Medulla oblongata (tissue), 1 donor: ENCODE measurements around the gene ATF6.
A peak's percentile ranks its signal among the peaks of the same experiment; 100 is the strongest.

Experiments
- DNase-seq: peaks from one replicate; pipeline ENCODE4 v3.0.0-alpha.2; 2015; ENCODE audit errors: extremely low spot score

Gene ATF6

DNA sequence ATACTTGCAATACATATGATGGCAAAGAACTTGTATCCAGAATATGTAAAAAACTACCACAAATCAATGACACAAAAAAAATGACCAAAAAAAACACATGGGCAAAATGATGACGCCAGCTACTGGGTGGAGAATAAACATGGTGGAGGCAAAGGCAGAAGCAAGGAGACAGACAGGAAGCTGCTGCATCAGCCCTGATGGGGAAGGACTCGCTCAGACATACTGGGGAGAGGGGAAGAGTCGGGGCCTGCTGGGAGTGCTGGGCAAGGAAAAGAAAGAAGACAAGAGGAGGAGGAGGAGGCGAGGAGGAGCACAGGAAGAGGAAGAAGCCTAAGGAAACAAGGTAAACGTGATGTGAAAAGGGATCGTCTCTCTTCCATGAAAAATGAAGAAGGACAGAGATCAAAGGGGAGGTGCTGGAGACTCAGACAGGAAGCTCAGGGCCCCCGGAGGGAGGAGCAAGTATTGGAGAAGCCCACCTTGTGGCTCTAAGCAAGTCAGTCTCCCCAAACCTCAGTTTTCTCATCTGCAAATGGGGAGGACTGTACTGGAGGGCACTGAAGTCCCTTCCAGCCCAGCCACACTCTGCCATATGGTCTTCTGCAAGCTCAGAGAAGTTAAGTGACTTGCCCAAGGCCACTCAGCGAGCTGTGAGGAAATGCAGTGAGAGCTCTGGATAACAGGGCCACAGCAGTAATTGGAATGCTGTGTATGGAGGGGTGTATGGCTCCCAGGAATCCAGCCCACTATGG is 233.4 kb downstream of the ATF6 start:
- no peak for DNase-seq

DNA sequence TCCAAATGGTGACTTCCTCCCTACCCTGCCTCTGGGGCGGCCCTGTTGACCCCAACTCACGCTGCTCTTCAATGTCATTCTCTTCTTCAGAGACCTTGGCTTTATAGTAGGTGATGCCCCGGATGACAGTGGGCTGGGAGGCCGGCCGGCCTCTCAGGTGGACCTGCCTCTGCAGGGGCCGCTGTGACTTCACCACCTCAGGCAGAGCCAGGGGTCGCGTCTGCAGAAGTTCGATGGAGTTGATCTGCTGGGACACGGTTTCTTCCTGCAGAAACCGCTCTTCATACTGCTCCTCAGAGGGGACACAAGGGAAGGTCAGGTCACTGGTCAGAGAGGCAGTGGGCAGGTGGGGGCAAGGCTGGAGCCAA is 233.9 kb downstream of the ATF6 start:
- DNase-seq: no peak

DNA sequence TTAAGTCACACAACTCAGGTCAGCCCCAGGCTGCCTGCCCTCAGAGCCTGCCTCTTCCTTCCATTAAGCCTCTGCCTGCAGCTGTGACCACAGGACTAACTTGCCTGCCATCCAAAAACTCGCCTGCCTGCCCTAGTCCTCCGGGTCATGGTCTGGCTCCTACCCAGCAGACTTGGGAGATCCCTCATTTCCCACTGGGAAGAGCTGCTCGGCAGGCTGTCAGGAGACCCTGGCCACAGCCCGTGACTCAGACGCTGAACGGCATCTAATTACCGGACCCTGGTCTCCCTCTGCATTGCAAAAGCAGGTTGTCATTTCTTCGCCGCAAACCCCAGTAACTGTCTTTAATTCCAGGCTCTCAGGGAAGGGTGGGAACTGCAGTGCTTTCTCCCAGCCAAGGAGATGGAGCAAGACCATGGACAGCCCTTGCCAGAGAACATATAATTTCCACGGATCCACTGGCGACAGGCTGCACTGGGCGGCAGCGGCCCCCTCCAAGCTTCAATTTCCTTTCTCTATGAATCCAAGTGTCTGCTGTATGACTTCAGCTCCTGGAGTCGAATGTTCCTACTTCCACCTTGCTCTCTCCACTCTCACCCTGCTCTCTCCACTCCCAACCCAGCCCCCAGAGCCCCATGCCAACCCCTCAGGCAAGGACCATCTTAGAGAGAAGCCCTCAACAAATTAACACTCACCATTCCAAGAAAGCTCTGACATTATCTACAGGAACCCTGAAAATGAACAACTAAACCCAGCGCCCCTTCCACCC is 237.1 kb downstream of the ATF6 start:
- no peak for DNase-seq

DNA sequence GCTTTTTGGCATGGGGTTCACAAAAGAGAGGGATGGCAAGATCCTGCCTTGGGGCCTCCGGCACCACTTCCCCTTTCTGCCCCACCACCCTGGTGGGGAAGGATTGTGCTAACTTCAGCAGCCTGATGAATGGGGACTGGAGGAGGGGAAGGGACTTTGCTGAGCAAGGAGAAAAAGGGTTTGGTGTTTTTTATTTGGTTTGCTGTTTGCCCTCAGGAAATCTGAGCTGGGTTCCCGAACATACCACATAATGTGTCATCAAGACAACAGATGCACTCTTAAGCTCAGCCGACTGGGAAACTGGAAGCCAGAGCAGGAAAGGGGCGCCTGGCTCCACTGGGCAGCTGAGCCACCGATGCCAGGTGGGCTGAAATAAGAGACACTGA is 237.7 kb downstream of the ATF6 start:
- DNase-seq: peak; percentile 83

DNA sequence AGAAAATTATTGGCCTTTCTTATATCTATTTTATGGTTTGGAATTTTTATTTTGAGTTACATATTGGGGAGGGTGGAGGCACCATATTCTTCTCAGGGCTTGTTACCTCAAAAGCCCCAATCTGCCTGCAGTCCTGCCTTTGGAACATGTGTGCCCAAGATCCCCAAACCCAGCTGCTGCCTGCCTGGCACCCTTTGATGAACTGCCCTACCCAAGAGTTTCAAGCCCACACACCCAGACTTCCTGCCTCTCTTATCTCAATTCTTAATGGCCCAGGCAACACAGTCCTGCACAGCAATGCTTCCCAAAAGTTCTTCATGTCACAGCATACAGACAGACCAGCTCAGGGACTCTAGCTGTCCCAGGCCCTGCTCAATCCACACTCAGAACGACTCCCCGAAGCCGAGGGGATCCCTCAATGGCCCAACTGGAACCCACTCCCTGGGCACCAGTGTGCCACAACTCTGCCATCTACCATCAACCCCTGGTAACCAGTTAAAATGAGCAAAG is 238.4 kb downstream of the ATF6 start:
- no peak for DNase-seq

DNA sequence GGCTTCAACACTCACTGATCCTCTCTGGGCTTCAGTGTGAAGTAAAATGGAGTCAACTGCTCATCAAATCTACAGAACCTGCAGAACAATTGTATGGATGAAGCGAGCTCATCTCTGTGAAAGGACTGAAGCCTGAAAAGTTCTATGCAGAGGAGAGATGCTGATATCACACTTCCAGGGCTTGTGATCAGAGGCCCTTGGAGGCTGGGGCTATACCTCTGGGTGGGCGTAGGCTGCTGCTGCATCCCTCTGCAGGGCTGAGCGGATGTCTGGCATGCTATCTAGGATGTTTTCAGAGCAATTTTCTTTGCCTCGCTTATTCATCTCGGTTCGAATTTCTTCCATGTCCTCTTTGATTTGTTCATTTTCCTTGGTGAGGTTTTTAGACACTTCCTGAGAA is 240.0 kb downstream of the ATF6 start:
- no peak for DNase-seq

DNA sequence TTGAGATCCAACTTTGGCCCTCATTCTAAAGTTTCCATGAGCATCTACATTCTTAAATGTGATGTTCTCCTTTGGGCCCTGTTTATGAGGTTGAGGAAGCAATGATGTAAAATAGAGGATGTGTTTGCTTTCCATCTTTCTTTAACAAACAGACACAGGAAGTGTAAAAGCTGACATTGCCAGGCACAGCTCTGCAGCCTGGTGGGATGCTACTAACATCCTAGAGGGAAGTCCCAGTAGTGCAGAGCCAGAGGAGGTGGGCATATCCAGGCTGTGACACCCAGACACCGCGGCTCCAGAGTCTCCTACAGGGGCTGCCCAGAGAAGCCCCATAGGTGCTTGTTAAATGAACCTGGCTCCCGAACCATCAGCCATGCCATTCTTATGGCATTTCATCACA is 241.3 kb downstream of the ATF6 start:
- no peak for DNase-seq

DNA sequence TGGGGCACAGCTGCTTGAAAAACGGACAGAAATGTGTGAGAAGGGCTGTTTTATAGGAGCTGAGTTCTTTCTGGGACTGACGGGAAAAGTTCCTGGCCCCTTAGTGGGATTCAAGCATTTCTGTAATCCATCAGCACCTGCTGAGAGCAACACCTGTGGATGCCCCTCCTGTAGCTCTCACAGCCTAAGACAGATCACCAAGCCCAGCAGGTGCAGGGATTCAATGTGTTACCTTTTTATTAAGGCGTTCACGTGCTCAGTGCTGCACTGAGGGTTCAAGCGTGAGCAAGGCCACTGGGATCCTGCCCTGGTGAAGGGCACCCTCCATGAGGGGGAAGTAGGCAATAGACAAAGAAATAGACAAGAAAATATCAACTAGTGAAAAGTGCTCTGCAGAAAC is 242.7 kb downstream of the ATF6 start:
- no peak for DNase-seq

DNA sequence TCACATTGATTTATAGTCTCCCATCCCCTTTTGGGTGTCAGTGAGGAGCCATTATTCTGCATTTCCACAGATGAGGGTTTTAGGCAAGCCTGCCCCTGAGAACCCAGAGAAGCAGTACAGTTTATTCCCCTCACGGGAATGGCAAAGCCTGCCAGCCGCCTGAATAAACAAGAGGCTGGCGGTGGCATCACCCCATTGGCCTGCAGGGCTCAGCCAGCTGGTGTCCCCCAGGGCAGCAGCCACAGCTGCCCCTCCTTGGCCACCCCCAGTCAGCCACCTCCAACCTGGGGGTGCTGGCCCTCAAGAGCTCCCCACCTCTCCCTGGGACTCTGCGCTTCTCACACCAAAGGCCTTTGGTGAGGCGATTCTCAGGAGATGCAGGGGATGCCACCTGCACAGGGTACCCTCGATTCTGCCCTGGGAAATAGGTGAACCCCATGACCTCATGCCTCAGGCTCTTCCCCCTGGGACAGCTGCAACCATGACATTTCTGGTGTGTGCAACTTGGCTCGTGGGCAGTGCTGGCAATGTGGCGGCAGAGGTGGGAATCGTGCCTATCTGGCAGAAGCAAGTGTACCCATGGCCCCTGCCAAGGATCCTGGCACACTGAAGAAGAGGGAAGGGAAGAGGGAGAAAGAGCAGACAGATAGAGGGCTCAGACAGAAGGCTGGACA is 243.5 kb downstream of the ATF6 start:
- no peak for DNase-seq

DNA sequence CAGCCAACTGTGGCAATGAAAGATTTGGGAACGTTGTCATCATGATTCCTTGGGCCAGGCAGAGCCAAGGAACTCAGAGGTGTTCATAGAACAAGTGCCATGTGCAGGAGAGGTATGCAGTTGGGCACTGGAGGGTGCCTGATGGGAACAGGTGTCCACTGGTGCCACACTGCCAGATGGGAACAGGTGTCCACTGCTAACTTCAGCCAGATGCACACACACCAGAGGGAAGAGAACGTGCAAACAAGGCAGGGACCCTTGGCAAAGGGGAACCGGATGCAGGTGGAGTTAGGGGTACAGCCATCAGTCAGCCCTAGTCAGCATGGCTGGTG is 244.0 kb downstream of the ATF6 start:
- no peak for DNase-seq

DNA sequence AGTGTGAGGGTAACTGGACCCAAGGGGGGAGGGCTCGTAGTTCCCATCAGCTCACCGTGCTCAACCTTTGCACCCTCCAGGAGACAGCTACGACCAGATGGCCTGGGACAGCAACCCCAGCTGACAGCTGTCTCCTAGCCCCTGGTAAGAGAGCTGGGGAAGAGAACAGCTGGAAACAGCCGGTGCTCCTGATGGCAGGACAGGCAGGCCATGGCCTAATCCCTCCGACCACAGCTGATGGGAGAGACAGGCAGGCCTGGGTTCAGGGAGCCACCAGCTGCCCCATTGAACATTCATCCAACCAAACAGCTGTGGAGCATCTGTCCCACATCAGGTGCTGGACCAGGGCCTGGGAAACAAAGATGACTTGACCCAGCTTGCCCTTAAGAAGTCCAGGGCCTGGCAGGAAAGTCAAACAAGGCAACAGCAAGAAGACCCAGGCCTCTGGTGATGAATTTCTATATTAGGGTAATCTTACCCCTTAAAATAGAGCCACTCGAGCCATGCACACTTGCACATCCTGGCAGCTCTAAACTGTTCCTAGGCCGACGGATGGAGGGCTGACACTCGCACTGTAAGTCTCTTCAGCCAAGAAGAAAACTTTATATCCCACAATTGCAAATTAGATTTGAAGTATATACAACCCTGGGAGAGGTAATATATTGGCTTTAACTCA is 245.4 kb downstream of the ATF6 start:
- no peak for DNase-seq

DNA sequence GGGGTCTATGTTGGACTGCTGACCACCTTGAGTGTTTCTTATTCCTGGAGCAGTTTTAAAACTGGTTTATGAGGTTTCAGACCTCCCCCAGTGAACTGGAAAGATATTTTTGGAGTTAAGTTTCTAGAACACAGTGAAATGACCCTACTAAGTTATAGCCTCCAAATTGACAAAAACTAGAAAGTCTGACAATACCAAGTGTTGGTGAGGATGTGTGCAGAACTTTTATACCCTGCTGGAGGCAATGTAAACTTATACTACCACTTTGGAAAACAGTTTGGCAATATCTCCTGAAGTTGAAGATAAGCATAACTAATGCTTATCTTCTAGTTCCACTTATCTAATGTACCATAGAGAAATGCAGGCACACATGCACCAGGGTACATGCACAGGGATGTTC is 247.2 kb downstream of the ATF6 start:
- no peak for DNase-seq
